NCI-H226 (cell line): Measurements from ENCODE around the gene ARID1A.

Experiments
- DNase-seq: peaks from one replicate; pipeline ENCODE4 v3.0.0-alpha.2; 2015

ARID1A gene

DNA sequence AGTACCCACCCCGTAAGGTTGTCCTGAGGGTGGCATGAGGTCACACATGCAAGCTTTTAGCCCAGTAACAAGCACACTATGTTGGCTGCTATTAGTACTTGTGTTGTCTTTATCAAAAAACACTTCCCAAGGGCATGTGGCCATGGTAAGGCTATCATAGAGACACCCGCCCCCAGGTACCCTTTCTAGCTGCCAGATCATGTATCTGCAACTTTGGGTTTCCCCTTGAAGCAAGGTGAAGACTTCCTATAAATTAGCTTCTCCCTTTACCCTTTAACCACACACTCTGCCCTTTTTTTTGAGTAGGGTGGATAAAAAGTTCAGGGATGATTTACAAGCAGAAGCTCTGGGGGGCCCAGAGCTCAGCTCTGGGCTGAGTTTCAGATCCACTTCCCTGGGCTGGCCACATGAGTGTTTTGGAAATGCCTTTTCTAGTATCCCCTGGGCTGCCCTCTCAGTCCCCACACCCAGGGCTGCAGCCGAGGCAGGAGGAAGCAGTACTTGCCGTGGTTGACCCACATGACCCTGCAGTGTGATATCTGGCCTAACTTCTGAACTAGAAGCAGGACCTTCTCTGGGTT, 132.7 kb downstream of the ARID1A start:
- no peak for DNase-seq

DNA sequence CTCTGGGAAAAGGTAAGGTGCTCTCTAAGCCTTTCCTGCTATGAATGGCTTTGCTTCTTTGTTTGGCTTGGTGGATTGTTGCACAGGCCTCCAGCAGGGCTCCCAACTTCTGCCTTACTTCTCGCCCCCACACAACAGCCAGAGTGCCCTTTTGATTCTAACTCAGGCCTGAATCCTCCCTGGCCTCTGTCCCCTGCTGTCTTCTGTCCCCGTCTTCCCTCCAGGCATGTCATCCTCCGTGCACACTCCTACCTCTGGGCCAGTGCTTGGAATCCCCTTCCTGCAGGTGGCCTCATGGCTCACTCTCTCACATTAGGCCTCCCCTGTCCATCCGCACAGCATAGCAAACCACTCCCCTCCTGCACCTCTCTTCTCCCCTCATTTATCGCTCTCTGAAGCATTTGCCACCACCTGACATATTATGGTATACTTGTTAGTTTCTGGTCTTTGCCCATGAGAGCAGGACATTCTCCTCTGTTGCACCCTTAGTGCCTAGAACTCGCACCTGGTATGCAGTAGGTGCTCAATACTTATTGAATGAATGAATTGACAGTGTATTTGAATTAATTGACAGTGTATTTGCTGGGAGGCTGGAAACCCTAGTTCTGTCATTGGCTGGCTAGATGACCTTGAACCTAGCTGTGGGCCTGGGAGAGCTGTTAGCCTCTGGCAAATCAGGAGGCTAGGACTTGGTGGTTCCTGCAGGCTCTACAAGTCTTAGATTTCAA, 133.5 kb downstream of the ARID1A start:
- no peak for DNase-seq

GRCh38 chr1:26831059-26831458, 135.2 kb downstream of the ARID1A start:
- no peak for DNase-seq
